Heart left ventricle (tissue), 13 donors: ENCODE results near the gene TRAK1.

Experiments
- POLR2A ChIP-seq, 2 donors: fragments of 450-650 bp; IDR thresholded peaks; one replicate each; pipeline ENCODE4 v1.6.1; 2017; ENCODE audit warnings: antibody characterized with exemption in 2 of 2, mild to moderate bottlenecking in 2 of 2, moderate library complexity in 2 of 2
- TF ChIP-seq, protein P1 (sequence below), 12 donors: fragments of 200-600 bp; sonication (generic) in 4 of 12; IDR thresholded peaks; one replicate each; pipeline versions ENCODE4 v1.5.0 to v1.8.0; 2018 to 2022; ENCODE audit warnings: antibody characterized with exemption in 12 of 12, mild to moderate bottlenecking in 5 of 12
- donor health status: ischemic (EF 13 %, LVEDD 7.1; RV severe dilation, severe dysfunction).
- donor health status: DM: no; HTN: yes; CAD: no.
- donor health status: DM: no; HTN: no; CAD: no.
- donor health status: ischemic (EF 25% LVEDD 6.9; RV normal size, moderate dysfunction).
- donor health status: ischemic (EF 25% LVEDD 5.7; RV mildly dilated, moderate dysfunction).
- donor health status: ischemic (EF 35%, LVEDD 5.7; RV mildly dilated, moderate dysfunction).
- donor health status: nonischemic (EF 11% LVEDD 7.7; RV severe dilation, severe dysfunction).
- donor health status: DM: yes; HTN: yes; CAD: no.
- donor health status: PGD.
- donor health status: ischemic (EF 29% LVEDD 5.4; RV normal size, mild dysfunction).
- donor health status: nonischemic (EF 23%, LVEDD 6.1; RV moderate dilation, normal function).

DNA sequence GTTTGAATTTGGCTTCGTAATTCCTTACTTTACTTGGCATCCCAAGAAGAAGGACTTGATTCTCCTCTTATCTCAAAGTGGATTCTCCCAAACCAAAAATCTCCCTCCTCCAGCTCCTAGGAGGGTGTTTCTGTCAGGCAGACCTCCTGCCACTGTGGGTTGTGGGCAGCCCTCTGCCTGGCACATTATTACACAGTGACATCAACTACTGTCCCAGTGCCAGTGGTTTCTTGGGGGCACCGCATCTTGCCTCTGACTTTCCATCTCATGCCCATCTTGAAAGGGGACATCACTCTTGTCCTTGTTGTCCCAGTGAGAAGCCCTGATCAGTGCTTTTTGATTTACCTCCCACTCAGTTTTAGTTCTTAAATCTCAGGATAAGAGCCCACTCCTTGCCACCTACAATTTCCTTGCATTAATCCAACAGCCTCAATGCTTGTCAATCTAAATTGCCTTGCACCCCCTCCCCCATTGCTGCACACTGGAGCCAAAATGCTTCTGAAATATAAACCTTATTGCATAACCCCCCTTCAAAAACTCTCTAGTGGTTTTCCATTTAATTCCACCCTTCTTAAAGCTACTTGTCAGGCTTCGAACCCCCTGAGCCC, 81.0 kb downstream of the TRAK1 start:
- no peak for TF ChIP-seq POLR2A (IDR thresholded peaks at IDR 0.05)
- TF ChIP-seq, protein P1, sequence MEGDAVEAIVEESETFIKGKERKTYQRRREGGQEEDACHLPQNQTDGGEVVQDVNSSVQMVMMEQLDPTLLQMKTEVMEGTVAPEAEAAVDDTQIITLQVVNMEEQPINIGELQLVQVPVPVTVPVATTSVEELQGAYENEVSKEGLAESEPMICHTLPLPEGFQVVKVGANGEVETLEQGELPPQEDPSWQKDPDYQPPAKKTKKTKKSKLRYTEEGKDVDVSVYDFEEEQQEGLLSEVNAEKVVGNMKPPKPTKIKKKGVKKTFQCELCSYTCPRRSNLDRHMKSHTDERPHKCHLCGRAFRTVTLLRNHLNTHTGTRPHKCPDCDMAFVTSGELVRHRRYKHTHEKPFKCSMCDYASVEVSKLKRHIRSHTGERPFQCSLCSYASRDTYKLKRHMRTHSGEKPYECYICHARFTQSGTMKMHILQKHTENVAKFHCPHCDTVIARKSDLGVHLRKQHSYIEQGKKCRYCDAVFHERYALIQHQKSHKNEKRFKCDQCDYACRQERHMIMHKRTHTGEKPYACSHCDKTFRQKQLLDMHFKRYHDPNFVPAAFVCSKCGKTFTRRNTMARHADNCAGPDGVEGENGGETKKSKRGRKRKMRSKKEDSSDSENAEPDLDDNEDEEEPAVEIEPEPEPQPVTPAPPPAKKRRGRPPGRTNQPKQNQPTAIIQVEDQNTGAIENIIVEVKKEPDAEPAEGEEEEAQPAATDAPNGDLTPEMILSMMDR (IDR thresholded peaks at IDR 0.05): no peak
